GM10847 (cell line): ENCODE data around the gene FAM171A1.

Source experiments
- POLR2A ChIP-seq: IDR thresholded peaks from 2 replicates; pipeline ENCODE4 v1.6.1; 2011; ENCODE audit not compliant: insufficient read length; ENCODE audit errors: extremely low read depth

The FAM171A1 gene

GRCh38 chr10:15225511-15225910, 145.6 kb downstream of the FAM171A1 start:
- TF ChIP-seq POLR2A, result no peak

- no peak for TF ChIP-seq POLR2A
Measured at GRCh38 chr10:15224948-15225347, 146.1 kb downstream of the FAM171A1 start.

GRCh38 chr10:15223174-15223573, 147.9 kb downstream of the FAM171A1 start:
- no peak for TF ChIP-seq POLR2A

GRCh38 chr10:15222511-15222910, 148.6 kb downstream of the FAM171A1 start:
- no peak for TF ChIP-seq POLR2A

GRCh38 chr10:15220445-15220844, 150.6 kb downstream of the FAM171A1 start:
- TF ChIP-seq POLR2A, result no peak

- no peak for TF ChIP-seq POLR2A
Measured at GRCh38 chr10:15216700-15217099, 154.4 kb downstream of the FAM171A1 start.

- no peak for TF ChIP-seq POLR2A
Measured at GRCh38 chr10:15214237-15214636, 156.9 kb downstream of the FAM171A1 start.

- no peak for TF ChIP-seq POLR2A
Measured at GRCh38 chr10:15213461-15213861, 157.6 kb downstream of the FAM171A1 start.

- TF ChIP-seq POLR2A, result no peak
Measured at GRCh38 chr10:15211464-15211979, 159.6 kb downstream of the FAM171A1 start.

GRCh38 chr10:15210521-15210920, 160.6 kb downstream of the FAM171A1 start:
- no peak for TF ChIP-seq POLR2A

GRCh38 chr10:15209827-15210509, 161.1 kb downstream of the FAM171A1 start:
- TF ChIP-seq POLR2A, result no peak

- no peak for TF ChIP-seq POLR2A
Measured at GRCh38 chr10:15208221-15208620, 162.9 kb downstream of the FAM171A1 start.

- no peak for TF ChIP-seq POLR2A
Measured at GRCh38 chr10:15202639-15203038, 168.4 kb downstream of the FAM171A1 start.

- no peak for TF ChIP-seq POLR2A
Measured at GRCh38 chr10:15201589-15202300, 169.3 kb downstream of the FAM171A1 start.

- no peak for TF ChIP-seq POLR2A
Measured at GRCh38 chr10:15200626-15201025, 170.5 kb downstream of the FAM171A1 start.

GRCh38 chr10:15197911-15198310, 173.2 kb downstream of the FAM171A1 start:
- no peak for TF ChIP-seq POLR2A
